ENCODE results near the gene AKAP7. TPM values are rescaled to one million over a fixed set of nuclear protein-coding genes. Genes with fewer than 3 reads are reported as not detected.

AKAP7 gene
- polyA plus RNA-seq, 2 of the 4 experiments (the other 2 are of a cell fraction) = 2.5 to 3.7 TPM

GRCh38 chr6:131213501-131213990 is 78.3 kb downstream of the AKAP7 start:
- ATAC-seq = no peak

GRCh38 chr6:131215219-131215618 is 80.0 kb downstream of the AKAP7 start:
- FAIRE-seq (no peak), ATAC-seq (no peak), DNase-seq (ENCODE audit: low read depth in 1 of 2, low spot score in 1 of 2) (no peak)
- Histone ChIP-seq H3K27ac (no peak overlapping the region), H3K4me1 (no peaks in the 10 kb centered on the region), H3K9me3 (no peaks in the 10 kb centered on the region), H3K4me2 (no peak overlapping the region), H3K4me3 (no peak overlapping the region)
- 74% methylated on average over 4 of the region's 5 CpGs for WGBS (ENCODE audit: missing lambda C conversion rate)
- POLR2A ChIA-PET = no interaction called here
- CTCF ChIA-PET = no interaction called here
- TF ChIP-seq CEBPB (IDR thresholded peaks at IDR 0.05) (no peak), NPAS2 (CRISPR knock-in tag; IDR thresholded peaks at IDR 0.05; ENCODE audit: borderline replicate concordance) (no peak), HMGXB4 (CRISPR knock-in tag; IDR thresholded peaks at IDR 0.05; ENCODE audit: borderline replicate concordance) (no peak), CTCF (IDR thresholded peaks at IDR 0.05) (no peak), HEYL (CRISPR knock-in tag; IDR thresholded peaks at IDR 0.05) (no peak), FOSL2 (IDR thresholded peaks at IDR 0.05) (no peak), FOSL2 (CRISPR knock-in tag; IDR thresholded peaks at IDR 0.05) (no peak), FOSB (CRISPR knock-in tag; IDR thresholded peaks at IDR 0.05) (no peak), RFX5 (IDR thresholded peaks at IDR 0.05) (no peak), CHD2 (IDR thresholded peaks at IDR 0.05; ENCODE audit: low read length, partially characterized antibody) (no peak), PHF8 (IDR thresholded peaks at IDR 0.05; ENCODE audit: borderline replicate concordance, low read depth) (no peak)
- TF ChIP-seq, protein P1, sequence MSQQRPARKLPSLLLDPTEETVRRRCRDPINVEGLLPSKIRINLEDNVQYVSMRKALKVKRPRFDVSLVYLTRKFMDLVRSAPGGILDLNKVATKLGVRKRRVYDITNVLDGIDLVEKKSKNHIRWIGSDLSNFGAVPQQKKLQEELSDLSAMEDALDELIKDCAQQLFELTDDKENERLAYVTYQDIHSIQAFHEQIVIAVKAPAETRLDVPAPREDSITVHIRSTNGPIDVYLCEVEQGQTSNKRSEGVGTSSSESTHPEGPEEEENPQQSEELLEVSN (IDR thresholded peaks at IDR 0.05; ENCODE audit: borderline replicate concordance, low read depth) = no peak

More at GRCh38 chr6:131213501-131213990, 78.3 kb downstream of the AKAP7 start:
- CTCF ChIA-PET = interaction anchor here (1.6 kb wide), 1 partner anchor 320 kb away, joined by 4 read pairs; no protein-coding TSS in a partner anchor
- TF ChIP-seq ESRRA (IDR thresholded peaks at IDR 0.05; ENCODE audit: borderline replicate concordance, low read length) (no peak), EHMT2 (IDR thresholded peaks at IDR 0.05; ENCODE audit: low read depth) (no peak), RARB (CRISPR knock-in tag; IDR thresholded peaks at IDR 0.05) (no peak), POLR2AphosphoS2 (conservative IDR thresholded peaks at IDR 0.05; ENCODE audit: low read length) (no peak), RFX5 (IDR thresholded peaks at IDR 0.05) (no peak), CHD4 (IDR thresholded peaks at IDR 0.05; ENCODE audit: borderline replicate concordance) (no peak), HMGXB4 (CRISPR knock-in tag; IDR thresholded peaks at IDR 0.05; ENCODE audit: borderline replicate concordance) (no peak), NFE2L2 (conservative IDR thresholded peaks at IDR 0.05; ENCODE audit: low read length) (no peak), HEYL (CRISPR knock-in tag; IDR thresholded peaks at IDR 0.05) (no peak), ZSCAN20 (CRISPR knock-in tag; IDR thresholded peaks at IDR 0.05) (no peak)
- TF ChIP-seq, protein P2, sequence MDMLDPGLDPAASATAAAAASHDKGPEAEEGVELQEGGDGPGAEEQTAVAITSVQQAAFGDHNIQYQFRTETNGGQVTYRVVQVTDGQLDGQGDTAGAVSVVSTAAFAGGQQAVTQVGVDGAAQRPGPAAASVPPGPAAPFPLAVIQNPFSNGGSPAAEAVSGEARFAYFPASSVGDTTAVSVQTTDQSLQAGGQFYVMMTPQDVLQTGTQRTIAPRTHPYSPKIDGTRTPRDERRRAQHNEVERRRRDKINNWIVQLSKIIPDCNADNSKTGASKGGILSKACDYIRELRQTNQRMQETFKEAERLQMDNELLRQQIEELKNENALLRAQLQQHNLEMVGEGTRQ (IDR thresholded peaks at IDR 0.05) = no peak
- DNase-seq (ENCODE audit: low read depth in 1 of 2, low spot score in 1 of 2) (no peak), FAIRE-seq (no peak)
- Histone ChIP-seq H3K27ac (no peak overlapping the region), H3K4me1 (no peaks in the 10 kb centered on the region), H3K9me3 (no peaks in the 10 kb centered on the region), H3K4me3 (no peak overlapping the region), H3K4me2 (no peak overlapping the region)
- POLR2A ChIA-PET = no interaction called here
- WGBS (ENCODE audit: missing lambda C conversion rate) = 73% methylated on average over 3 of the region's 3 CpGs
